ENCODE results near the gene FMN2. TPM values are rescaled to one million over a fixed set of nuclear protein-coding genes. Genes with fewer than 3 reads are reported as not detected.

FMN2 gene
- total RNA-seq, 1 donor from 2014 or later: 1.7 TPM

DNA sequence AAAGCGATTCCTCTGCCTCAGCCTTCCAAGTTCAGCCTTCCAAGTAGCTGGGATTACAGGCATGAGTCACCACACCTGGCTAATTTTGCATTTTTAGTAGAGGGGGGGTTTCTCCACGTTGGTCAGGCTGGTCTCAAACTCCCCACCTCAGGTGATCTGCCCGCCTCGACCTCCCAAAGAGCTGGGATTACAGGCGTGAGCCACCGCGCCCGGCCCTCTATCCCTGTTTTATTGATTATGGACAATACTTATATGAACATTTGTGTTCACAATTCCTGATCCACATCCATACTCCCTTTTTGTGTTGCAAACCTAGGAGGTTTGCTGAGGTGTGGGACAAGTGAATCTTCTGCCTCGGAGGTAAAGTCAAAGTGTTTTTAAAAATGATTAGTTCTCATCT is 275.0 kb downstream of the FMN2 start:
- TF ChIP-seq, protein P1, sequence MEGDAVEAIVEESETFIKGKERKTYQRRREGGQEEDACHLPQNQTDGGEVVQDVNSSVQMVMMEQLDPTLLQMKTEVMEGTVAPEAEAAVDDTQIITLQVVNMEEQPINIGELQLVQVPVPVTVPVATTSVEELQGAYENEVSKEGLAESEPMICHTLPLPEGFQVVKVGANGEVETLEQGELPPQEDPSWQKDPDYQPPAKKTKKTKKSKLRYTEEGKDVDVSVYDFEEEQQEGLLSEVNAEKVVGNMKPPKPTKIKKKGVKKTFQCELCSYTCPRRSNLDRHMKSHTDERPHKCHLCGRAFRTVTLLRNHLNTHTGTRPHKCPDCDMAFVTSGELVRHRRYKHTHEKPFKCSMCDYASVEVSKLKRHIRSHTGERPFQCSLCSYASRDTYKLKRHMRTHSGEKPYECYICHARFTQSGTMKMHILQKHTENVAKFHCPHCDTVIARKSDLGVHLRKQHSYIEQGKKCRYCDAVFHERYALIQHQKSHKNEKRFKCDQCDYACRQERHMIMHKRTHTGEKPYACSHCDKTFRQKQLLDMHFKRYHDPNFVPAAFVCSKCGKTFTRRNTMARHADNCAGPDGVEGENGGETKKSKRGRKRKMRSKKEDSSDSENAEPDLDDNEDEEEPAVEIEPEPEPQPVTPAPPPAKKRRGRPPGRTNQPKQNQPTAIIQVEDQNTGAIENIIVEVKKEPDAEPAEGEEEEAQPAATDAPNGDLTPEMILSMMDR (IDR thresholded peaks at IDR 0.05): no peak
- TF ChIP-seq EZH2phosphoT487 (IDR thresholded peaks at IDR 0.05): no peak
- no peak for TF ChIP-seq EZH2 (IDR thresholded peaks at IDR 0.05)
- H3K27ac Mint-ChIP-seq: no peak overlapping the region

DNA sequence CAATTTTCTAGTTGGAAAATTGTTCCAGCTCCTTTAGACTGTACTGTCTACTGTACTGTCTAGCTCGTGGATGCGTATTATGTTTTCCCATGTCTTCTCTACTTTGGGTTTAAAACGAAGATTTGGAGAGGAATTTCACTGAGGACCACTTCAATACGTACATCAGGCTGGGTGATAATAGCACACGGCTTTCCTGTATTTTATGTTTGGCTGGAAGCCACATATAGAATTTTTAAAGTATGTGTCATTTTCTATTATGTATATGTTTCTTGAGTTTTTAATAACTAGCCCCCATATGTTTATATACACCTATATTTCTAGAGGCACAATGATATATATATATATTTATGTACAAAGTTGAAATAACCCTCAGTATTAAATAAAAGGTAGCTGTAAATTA is 293.9 kb downstream of the FMN2 start:
- TF ChIP-seq EZH2 (IDR thresholded peaks at IDR 0.05) (no peak), EZH2phosphoT487 (IDR thresholded peaks at IDR 0.05) (no peak)
- TF ChIP-seq, protein P1 (IDR thresholded peaks at IDR 0.05): no peak
- H3K4me3 Mint-ChIP-seq: no peak overlapping the region
- H3K27ac ChIP-seq: no peak overlapping the region
- no peak overlapping the region for H3K27ac Mint-ChIP-seq
- H2AFZ ChIP-seq (replicated peaks): no peak overlapping the region
- H3K27me3 ChIP-seq: no peaks in the 10 kb centered on the region
- no peaks in the 10 kb centered on the region for H3K36me3 ChIP-seq
- H3K9me3 ChIP-seq (ENCODE audit: low read depth): no peaks in the 10 kb centered on the region
- H3F3A ChIP-seq (ENCODE audit: low read depth): no peaks in the 10 kb centered on the region
- H3K4me2 ChIP-seq: no peak overlapping the region
- DNase-seq (ENCODE audit: low spot score): no peak
- peaks cover 4% of the 10 kb centered on the region for H3K4me1 Mint-ChIP-seq
- H3K36me3 Mint-ChIP-seq: peaks cover 18% of the 10 kb centered on the region
- H3K4me1 ChIP-seq: no peaks in the 10 kb centered on the region
- H3K27me3 Mint-ChIP-seq (ENCODE audit: insufficient read depth, low read depth): peaks cover 2% of the 10 kb centered on the region
- H3K79me2 ChIP-seq (ENCODE audit: low read depth): no peaks in the 10 kb centered on the region
- no peak overlapping the region for H3K9ac ChIP-seq
- H3K9me3 Mint-ChIP-seq: peaks cover 19% of the 10 kb centered on the region
- no peaks in the 10 kb centered on the region for H4K20me1 ChIP-seq (ENCODE audit: low read depth)
- no peak overlapping the region for H3K4me3 ChIP-seq

More for the DNA sequence above, 275.0 kb downstream of the FMN2 start:
- H3K27me3 ChIP-seq: no peaks in the 10 kb centered on the region
- Mint-ChIP-seq H3K36me3 (peaks cover 5% of the 10 kb centered on the region), H3K27me3 (ENCODE audit: insufficient read depth, low read depth) (no peaks in the 10 kb centered on the region), H3K4me3 (no peak overlapping the region), H3K9me3 (no peaks in the 10 kb centered on the region), H3K4me1 (no peaks in the 10 kb centered on the region)
- H3K79me2 ChIP-seq (ENCODE audit: low read depth): no peaks in the 10 kb centered on the region
- no peaks in the 10 kb centered on the region for H3F3A ChIP-seq (ENCODE audit: low read depth)
- H3K4me3 ChIP-seq: no peak overlapping the region
- no peaks in the 10 kb centered on the region for H4K20me1 ChIP-seq (ENCODE audit: low read depth)
- no peaks in the 10 kb centered on the region for H3K36me3 ChIP-seq
- no peak overlapping the region for H3K9ac ChIP-seq
- H3K4me2 ChIP-seq: no peak overlapping the region
- H3K9me3 ChIP-seq (ENCODE audit: low read depth): no peaks in the 10 kb centered on the region
- H2AFZ ChIP-seq (replicated peaks): no peak overlapping the region
- no peaks in the 10 kb centered on the region for H3K4me1 ChIP-seq
- H3K27ac ChIP-seq: no peak overlapping the region
- no peak for DNase-seq (ENCODE audit: low spot score)

- Mint-ChIP-seq H3K4me1 (peaks cover 8% of the 10 kb centered on the region), H3K27ac (no peak overlapping the region), H3K36me3 (peaks cover 11% of the 10 kb centered on the region), H3K27me3 (ENCODE audit: insufficient read depth, low read depth) (peaks cover 2% of the 10 kb centered on the region), H3K4me3 (no peak overlapping the region), H3K9me3 (peaks cover 12% of the 10 kb centered on the region)
- Histone ChIP-seq H3K27ac (no peak overlapping the region), H3K4me1 (no peaks in the 10 kb centered on the region), H3K27me3 (no peaks in the 10 kb centered on the region), H2AFZ (replicated peaks) (no peak overlapping the region), H3K4me3 (no peak overlapping the region), H3K4me2 (no peak overlapping the region), H3K79me2 (ENCODE audit: low read depth) (no peaks in the 10 kb centered on the region), H3K9me3 (ENCODE audit: low read depth) (no peaks in the 10 kb centered on the region), H4K20me1 (ENCODE audit: low read depth) (no peaks in the 10 kb centered on the region), H3F3A (ENCODE audit: low read depth) (no peaks in the 10 kb centered on the region), H3K9ac (no peak overlapping the region), H3K36me3 (no peaks in the 10 kb centered on the region)
- no peak for DNase-seq (ENCODE audit: low spot score)
- no peak for TF ChIP-seq EZH2 (IDR thresholded peaks at IDR 0.05)
- TF ChIP-seq, protein P1 (IDR thresholded peaks at IDR 0.05): no peak
- no peak for TF ChIP-seq EZH2phosphoT487 (IDR thresholded peaks at IDR 0.05)
These were observed 294.6 kb downstream of the FMN2 start for GRCh38 chr1:240385985-240386978.
